HEK293 (cell line): ENCODE measurements around the gene TAGLN2.

Source experiments
- ATF2 ChIP-seq: fragments of 450-650 bp; formaldehyde crosslinking; IDR thresholded peaks from 2 replicates; pipeline ENCODE4 v1.5.1; 2016; ENCODE audit warnings: missing biosample characterization, missing genetic modification characterization, low read depth
- BCL11A ChIP-seq: fragments of 450-650 bp; formaldehyde crosslinking; IDR thresholded peaks from 2 replicates; pipeline ENCODE4 v1.5.1; 2016; ENCODE audit warnings: low read depth, missing biosample characterization, missing genetic modification characterization
- CTCF ChIP-seq: fragments of 450-650 bp; formaldehyde crosslinking; IDR thresholded peaks from 2 replicates; pipeline ENCODE4 v1.5.1; 2016; ENCODE audit warnings: missing biosample characterization, missing genetic modification characterization
- MEIS1 ChIP-seq: sonication (generic); formaldehyde crosslinking; IDR thresholded peaks from 2 replicates; pipeline ENCODE4 v1.8.1; 2022; ENCODE audit warnings: missing genetic modification reagents, mild to moderate bottlenecking, borderline replicate concordance
- RBAK ChIP-seq: fragments of 450-650 bp; formaldehyde crosslinking; IDR thresholded peaks from 2 replicates; pipeline ENCODE4 v1.5.1; 2016; ENCODE audit warnings: missing biosample characterization, missing genetic modification characterization
- ZNF146 ChIP-seq: fragments of 450-650 bp; formaldehyde crosslinking; IDR thresholded peaks from 2 replicates; pipeline ENCODE4 v1.5.1; 2016; ENCODE audit warnings: missing biosample characterization, missing genetic modification characterization
- ZNF624 ChIP-seq: fragments of 450-650 bp; formaldehyde crosslinking; IDR thresholded peaks from 2 replicates; pipeline ENCODE4 v1.5.1; 2017; ENCODE audit warnings: missing biosample characterization, missing genetic modification characterization
- ZNF639 ChIP-seq: fragments of 450-650 bp; formaldehyde crosslinking; IDR thresholded peaks from 2 replicates; pipeline ENCODE4 v1.5.1; 2016; ENCODE audit warnings: missing biosample characterization, missing genetic modification characterization
- ZSCAN16 ChIP-seq: fragments of 450-650 bp; formaldehyde crosslinking; IDR thresholded peaks from 2 replicates; pipeline ENCODE4 v1.5.1; 2016; ENCODE audit warnings: missing biosample characterization, missing genetic modification characterization

GRCh38 chr1:159892944-159893343 is 32.4 kb downstream of the TAGLN2 start:
- TF ChIP-seq ZNF146 (tag by site-specific recombination) (no peak), ATF2 (tag by site-specific recombination) (no peak), ZNF639 (tag by site-specific recombination) (no peak), MEIS1 (CRISPR knock-in tag) (no peak), RBAK (tag by site-specific recombination) (no peak), ZSCAN16 (tag by site-specific recombination) (no peak), CTCF (tag by site-specific recombination) (no peak), ZNF624 (tag by site-specific recombination) (no peak), BCL11A (no peak)
